OCI-LY3 (cell line): ENCODE data around the gene NBL1.

ENCODE experiments used
- H2AFZ ChIP-seq: fragments of 200-600, 300-600 bp; shearing (Covaris generic); 2 replicates; pipeline ENCODE4 v1.6.0; 2014; ENCODE audit warnings: antibody characterized with exemption, low read depth, low read length
- H3K27ac ChIP-seq: fragments of 200-600, 300-600 bp; sonication (generic); 2 replicates; pipeline ENCODE4 v1.5.1; 2014; ENCODE audit warnings: mild to moderate bottlenecking, low read length, moderate library complexity, mixed read lengths
- H3K27me3 ChIP-seq: fragments of 200-600, 300-600 bp; sonication (generic); 2 replicates; pipeline ENCODE4 v1.6.1; 2014; ENCODE audit warnings: low read depth, low read length, mixed read lengths
- H3K36me3 ChIP-seq: fragments of 200-600, 300-600 bp; sonication (generic); replicated peaks from 2 replicates; pipeline ENCODE3; 2014; ENCODE audit warnings: low read depth, low read length, mixed read lengths
- H3K4me1 ChIP-seq: fragments of 300-600, 200-600 bp; sonication (generic); 2 replicates; pipeline ENCODE4 v1.6.1; 2014; ENCODE audit warnings: low read length, mixed read lengths
- H3K4me2 ChIP-seq: fragments of 200-600, 300-600 bp; sonication (generic); 2 replicates; pipeline ENCODE4 v1.6.1; 2014; ENCODE audit warnings: low read length, mixed read lengths
- H3K4me3 ChIP-seq: fragments of 300-600, 200-600 bp; sonication (generic); 2 replicates; pipeline ENCODE4 v1.5.1; 2014; ENCODE audit warnings: antibody characterized with exemption, mild to moderate bottlenecking, low read length, moderate library complexity
- H3K79me2 ChIP-seq: fragments of 300-600, 200-600 bp; shearing (Covaris generic); 2 replicates; pipeline ENCODE4 v1.6.1; 2014; ENCODE audit warnings: mild to moderate bottlenecking, low read length, mixed read lengths
- H3K9ac ChIP-seq: fragments of 300-600, 200-600 bp; shearing (Covaris generic); 2 replicates; pipeline ENCODE4 v1.6.0; 2014; ENCODE audit warnings: mild to moderate bottlenecking, low read length, moderate library complexity
- H3K9me3 ChIP-seq: fragments of 200-600, 300-600 bp; shearing (Covaris generic); 2 replicates; pipeline ENCODE4 v1.6.1; 2014; ENCODE audit warnings: low read length, mixed read lengths; ENCODE audit not compliant: insufficient read depth
- H4K20me1 ChIP-seq: fragments of 200-600, 300-600 bp; sonication (generic); 2 replicates; pipeline ENCODE4 v1.6.1; 2016; ENCODE audit warnings: low read length, mixed read lengths; ENCODE audit not compliant: insufficient read depth
- CTCF ChIP-seq: fragments of 200-600, 300-600 bp; sonication (generic); IDR thresholded peaks from 2 replicates; pipeline ENCODE4 v1.5.1; 2014; ENCODE audit warnings: antibody characterized with exemption, low read length, low read depth
- EZH2phosphoT487 ChIP-seq: fragments of 200-600 bp; shearing (Covaris generic); IDR thresholded peaks from 2 replicates; pipeline ENCODE4 v1.6.1; 2018; ENCODE audit warnings: antibody characterized with exemption, mixed run types, low read depth

The NBL1 gene

GRCh38 chr1:19647643-19648042 is 3.5 kb downstream of the NBL1 start:
- no peaks in the 10 kb centered on the region for H3K79me2 ChIP-seq
- TF ChIP-seq CTCF (no peak), EZH2phosphoT487 (no peak)
- peaks cover 4% of the 10 kb centered on the region; the same call in 1 of the 2 replicates for H3K4me1 ChIP-seq
- no peaks in the 10 kb centered on the region for H3K9me3 ChIP-seq
- H3K27me3 ChIP-seq, result 0 out of 2 replicates have a peak, but pooled peaks cover 3% of the 10 kb centered on the region
- no peak overlapping the region for H2AFZ ChIP-seq
- H3K9ac ChIP-seq, result no peak overlapping the region
- no peak overlapping the region for H3K27ac ChIP-seq
- no peak overlapping the region for H3K4me3 ChIP-seq
- no peaks in the 10 kb centered on the region for H3K36me3 ChIP-seq
- H3K4me2 ChIP-seq, result no peak overlapping the region
- no peaks in the 10 kb centered on the region for H4K20me1 ChIP-seq

- Histone ChIP-seq H3K27me3 (0 out of 2 replicates have a peak, but pooled peaks cover 3% of the 10 kb centered on the region), H3K36me3 (no peaks in the 10 kb centered on the region), H2AFZ (no peak overlapping the region), H3K27ac (no peak overlapping the region), H3K79me2 (no peaks in the 10 kb centered on the region), H3K4me2 (no peak overlapping the region), H3K4me3 (no peak overlapping the region), H4K20me1 (no peaks in the 10 kb centered on the region), H3K9ac (no peak overlapping the region), H3K4me1 (peaks cover 4% of the 10 kb centered on the region; the same call in 1 of the 2 replicates), H3K9me3 (no peaks in the 10 kb centered on the region)
- TF ChIP-seq EZH2phosphoT487 (no peak), CTCF (no peak)
Observed at GRCh38 chr1:19648239-19648638, 4.1 kb downstream of the NBL1 start.

GRCh38 chr1:19648689-19649088 is 4.6 kb downstream of the NBL1 start:
- no peak for TF ChIP-seq CTCF
- no peak for TF ChIP-seq EZH2phosphoT487
- no peaks in the 10 kb centered on the region for H3K79me2 ChIP-seq

GRCh38 chr1:19650416-19651140 is 6.5 kb downstream of the NBL1 start:
- no peak for TF ChIP-seq EZH2phosphoT487
- no peak for TF ChIP-seq CTCF
- Histone ChIP-seq H3K9ac (no peak overlapping the region), H3K79me2 (no peaks in the 10 kb centered on the region), H3K9me3 (no peaks in the 10 kb centered on the region), H3K4me2 (peak overlapping the region; percentile 61), H3K4me3 (peak overlapping the region; percentile 54), H3K36me3 (no peaks in the 10 kb centered on the region), H3K4me1 (peaks cover 6% of the 10 kb centered on the region; the same call in 1 of the 2 replicates), H2AFZ (peak overlapping the region; percentile 66; the same call in 1 of the 2 replicates), H3K27me3 (no peaks in the 10 kb centered on the region), H4K20me1 (no peaks in the 10 kb centered on the region), H3K27ac (no peak overlapping the region)

More at GRCh38 chr1:19648689-19649088, 4.6 kb downstream of the NBL1 start:
- no peak overlapping the region for H3K4me2 ChIP-seq
- H3K9ac ChIP-seq, result no peak overlapping the region
- H3K36me3 ChIP-seq, result no peaks in the 10 kb centered on the region
- H3K4me3 ChIP-seq, result no peak overlapping the region
- H3K27ac ChIP-seq, result no peak overlapping the region
- H3K27me3 ChIP-seq, result no peaks in the 10 kb centered on the region
- H4K20me1 ChIP-seq, result no peaks in the 10 kb centered on the region
- no peaks in the 10 kb centered on the region for H3K9me3 ChIP-seq
- H3K4me1 ChIP-seq, result peaks cover 4% of the 10 kb centered on the region; the same call in 1 of the 2 replicates
- no peak overlapping the region for H2AFZ ChIP-seq
